Measurements from ENCODE around the gene CD63.

The CD63 gene

DNA sequence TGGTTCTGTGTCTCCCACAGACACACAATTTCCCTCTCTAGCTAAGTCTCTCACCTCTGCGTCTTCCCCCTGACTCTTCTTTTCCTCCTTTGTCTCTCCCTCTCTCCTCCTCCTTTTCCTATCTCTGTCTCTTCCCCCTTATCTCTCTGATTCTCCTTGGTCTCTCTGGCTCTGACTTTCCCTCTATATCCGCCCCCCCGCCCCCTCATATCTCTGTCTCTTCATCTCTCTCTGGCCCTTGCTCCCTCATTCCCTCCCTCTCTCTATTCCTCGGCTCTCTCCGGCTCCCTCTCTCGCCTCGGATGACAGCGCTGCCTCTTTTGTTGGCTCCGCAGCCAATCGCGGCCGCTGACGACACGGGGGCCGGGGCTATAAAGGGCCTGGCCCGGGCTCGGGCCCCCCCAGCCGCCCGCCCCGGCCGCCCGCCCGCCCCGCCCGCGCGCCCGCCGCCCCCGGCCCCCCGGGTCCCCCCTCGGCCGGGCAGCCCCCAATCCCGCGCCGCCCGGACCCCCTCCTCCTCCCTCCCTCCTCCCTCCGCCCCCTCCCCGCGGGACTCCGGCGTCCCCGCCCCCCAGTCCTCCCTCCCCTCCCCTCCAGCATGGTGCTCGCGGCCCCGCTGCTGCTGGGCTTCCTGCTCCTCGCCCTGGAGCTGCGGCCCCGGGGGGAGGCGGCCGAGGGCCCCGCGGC, 14.1 kb upstream of the CD63 start, which contains the start of gene GDF11:
Gene GDF11, plus strand, starts transcription at position 404 of the 687 bp plus-strand sequence. Its CDS starts 195 bp downstream, at position 599.
- ChIA-PET CTCF (interaction anchor here (0.9 to 1.0 kb wide), 3 partner anchors 52 to 296 kb away, joined by 3 to 5 read pairs (median 5); no protein-coding TSS in a partner anchor), POLR2A (interaction anchor here (0.7 to 2.7 kb wide), 7 partner anchors 13 to 87 kb away, joined by 3 to 15 read pairs (median 4); partner anchors contain the start of genes DNAJC14, ORMDL2 and SARNP)
- peak; percentile 72 for DNase-seq (ENCODE audit: extremely low spot score)
- TF ChIP-seq L3MBTL2 (conservative IDR thresholded peaks at IDR 0.05) (peak; percentile 38; the same call in 1 of the 2 replicates), FOXM1 (IDR thresholded peaks at IDR 0.05; ENCODE audit: borderline replicate concordance) (no peak)

- ChIA-PET POLR2A (interaction anchor here (1.0 to 2.3 kb wide), 4 partner anchors 13 to 185 kb away, joined by 4 to 15 read pairs (median 6); partner anchors contain the start of genes DNAJC14, ORMDL2, PYM1 and SARNP), CTCF (interaction anchor here (0.6 to 1.0 kb wide), 5 partner anchors 11 to 296 kb away, joined by 3 to 5 read pairs (median 4); no protein-coding TSS in a partner anchor)
- DNase-seq (ENCODE audit: extremely low spot score), result no peak
- TF ChIP-seq SUZ12 (IDR thresholded peaks at IDR 0.05) (no peak), ELF4 (IDR thresholded peaks at IDR 0.05) (no peak), BHLHE40 (IDR thresholded peaks at IDR 0.05; ENCODE audit: borderline replicate concordance) (no peak), NFRKB (IDR thresholded peaks at IDR 0.05) (no peak), LEF1 (IDR thresholded peaks at IDR 0.05; ENCODE audit: borderline replicate concordance) (no peak), SP1 (IDR thresholded peaks at IDR 0.05) (no peak), FOXA1 (IDR thresholded peaks at IDR 0.05) (no peak), FOXM1 (IDR thresholded peaks at IDR 0.05; ENCODE audit: borderline replicate concordance) (no peak), HDGF (IDR thresholded peaks at IDR 0.05; ENCODE audit: borderline replicate concordance) (no peak), ARNT (IDR thresholded peaks at IDR 0.05) (no peak), TARDBP (IDR thresholded peaks at IDR 0.05) (no peak), FOXK2 (IDR thresholded peaks at IDR 0.05) (no peak), CTBP1 (IDR thresholded peaks at IDR 0.05; ENCODE audit: borderline replicate concordance) (no peak), L3MBTL2 (conservative IDR thresholded peaks at IDR 0.05) (no peak), ZNF384 (IDR thresholded peaks at IDR 0.05) (no peak)
- TF ChIP-seq, protein P1, sequence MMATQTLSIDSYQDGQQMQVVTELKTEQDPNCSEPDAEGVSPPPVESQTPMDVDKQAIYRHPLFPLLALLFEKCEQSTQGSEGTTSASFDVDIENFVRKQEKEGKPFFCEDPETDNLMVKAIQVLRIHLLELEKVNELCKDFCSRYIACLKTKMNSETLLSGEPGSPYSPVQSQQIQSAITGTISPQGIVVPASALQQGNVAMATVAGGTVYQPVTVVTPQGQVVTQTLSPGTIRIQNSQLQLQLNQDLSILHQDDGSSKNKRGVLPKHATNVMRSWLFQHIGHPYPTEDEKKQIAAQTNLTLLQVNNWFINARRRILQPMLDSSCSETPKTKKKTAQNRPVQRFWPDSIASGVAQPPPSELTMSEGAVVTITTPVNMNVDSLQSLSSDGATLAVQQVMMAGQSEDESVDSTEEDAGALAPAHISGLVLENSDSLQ (IDR thresholded peaks at IDR 0.05), result no peak
Observed at GRCh38 chr12:55741931-55742680, 13.3 kb upstream of the CD63 start.

DNA sequence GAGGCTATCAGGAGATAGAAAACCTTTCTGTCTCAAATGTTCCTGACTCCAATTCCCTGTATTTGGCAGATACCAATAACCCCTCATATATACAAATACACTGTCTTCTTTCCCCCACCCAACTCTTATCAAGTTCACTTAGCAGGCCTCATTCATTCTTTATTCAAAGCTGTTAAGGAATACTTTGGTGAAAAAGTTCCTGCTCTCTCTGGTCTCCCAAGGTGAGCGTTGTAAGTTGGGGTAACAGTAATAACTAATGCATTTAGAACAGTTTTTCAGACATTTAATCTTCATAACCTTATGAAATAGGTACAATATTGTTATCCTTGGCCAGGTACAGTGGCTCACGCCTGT, 10.2 kb upstream of the CD63 start:
- ChIA-PET POLR2A (interaction anchor here (0.8 to 3.3 kb wide), 11 partner anchors 8 to 366 kb away, joined by 3 to 28 read pairs (median 3); partner anchors contain the start of genes BLOC1S1, CD63, DNAJC14 and ORMDL2), CTCF (interaction anchor here (0.5 to 4.5 kb wide), 20 partner anchors 8 to 955 kb away, joined by 3 to 32 read pairs (median 4); partner anchors contain the start of genes CD63, ORMDL2, RAB5B and SARNP)
- no peak for TF ChIP-seq BHLHE40 (IDR thresholded peaks at IDR 0.05; ENCODE audit: borderline replicate concordance)
- TF ChIP-seq SP1 (IDR thresholded peaks at IDR 0.05), result no peak
- TF ChIP-seq FOXA1 (IDR thresholded peaks at IDR 0.05), result no peak
- TF ChIP-seq LEF1 (IDR thresholded peaks at IDR 0.05; ENCODE audit: borderline replicate concordance), result no peak
- TF ChIP-seq, protein P1 (IDR thresholded peaks at IDR 0.05), result no peak
- TF ChIP-seq FOXM1 (IDR thresholded peaks at IDR 0.05; ENCODE audit: borderline replicate concordance), result no peak
- TF ChIP-seq FOXK2 (IDR thresholded peaks at IDR 0.05), result no peak
- TF ChIP-seq SUZ12 (IDR thresholded peaks at IDR 0.05), result no peak
- TF ChIP-seq ELF4 (IDR thresholded peaks at IDR 0.05), result no peak
- TF ChIP-seq CTBP1 (IDR thresholded peaks at IDR 0.05; ENCODE audit: borderline replicate concordance), result no peak
- no peak for TF ChIP-seq HDGF (IDR thresholded peaks at IDR 0.05; ENCODE audit: borderline replicate concordance)
- no peak for TF ChIP-seq ZNF384 (IDR thresholded peaks at IDR 0.05)
- no peak for TF ChIP-seq ARNT (IDR thresholded peaks at IDR 0.05)
- no peak for DNase-seq (ENCODE audit: extremely low spot score)

- TF ChIP-seq, protein P1 (IDR thresholded peaks at IDR 0.05), result peak; percentile 78
- no peak for TF ChIP-seq L3MBTL2 (conservative IDR thresholded peaks at IDR 0.05)
- no peak for TF ChIP-seq FOXM1 (IDR thresholded peaks at IDR 0.05; ENCODE audit: borderline replicate concordance)
- no peak for TF ChIP-seq ARNT (IDR thresholded peaks at IDR 0.05)
- DNase-seq (ENCODE audit: extremely low spot score), result peak; percentile 76
- POLR2A ChIA-PET, result interaction anchor here (0.6 to 3.3 kb wide), 15 partner anchors 9 to 367 kb away, joined by 3 to 28 read pairs (median 3); partner anchors contain the start of genes BLOC1S1, CD63, DNAJC14 and ORMDL2
Observed at GRCh38 chr12:55738123-55739024, 9.6 kb upstream of the CD63 start.

More at GRCh38 chr12:55738123-55739024, 9.6 kb upstream of the CD63 start:
- CTCF ChIA-PET, result interaction anchor here (0.5 to 4.5 kb wide), 40 partner anchors 9 to 956 kb away, joined by 3 to 32 read pairs (median 4); partner anchors contain the start of genes BLOC1S1, CD63, DNAJC14 and MMP19
